GM12878 (cell line): ENCODE measurements around the gene UQCRC1. TPM values are rescaled to one million over a fixed set of nuclear protein-coding genes. Genes with fewer than 3 reads are reported as not detected.
A peak's percentile ranks its signal among the peaks of the same experiment; 100 is the strongest.

Experiments used
- ATAC-seq: fragments of 200-7000 bp; cut with Tn5 transposase; 3 replicates; pipeline ENCODE4 v1.9.1; 2020; ENCODE audit warnings: mild to moderate bottlenecking, moderate library complexity
- BruUV-seq: library from RNA; stranded (reverse); fragments of 400-500 nt; replicated peaks from 2 replicates; lab custom pipeline; 2021; lab: Mats Ljungman, UMichigan
- CTCF ChIA-PET: fragments of 300-600 bp; sonication (Branson Sonifier 250); formaldehyde crosslinking; extraction: SDS; loops from one replicate; lab custom pipeline; 2021; ENCODE audit warnings: inconsistent platforms; lab: Yijun Ruan, JAX
- POLR2A ChIA-PET: fragments of 350-600 bp; formaldehyde crosslinking; extraction: SDS; loops from one replicate; lab custom pipeline; 2021; ENCODE audit warnings: inconsistent platforms; lab: Charles Lee
- RAD21 ChIA-PET: fragments of 300-600 bp; sonication (Branson Sonifier 250); formaldehyde crosslinking; loops from one replicate; lab custom pipeline; 2023; ENCODE audit warnings: antibody characterized with exemption; ENCODE audit not compliant: unreplicated experiment; lab: Charles Lee
- SMC1A ChIA-PET: fragments of 300-600 bp; sonication (Branson Sonifier 250); formaldehyde crosslinking; loops from one replicate; lab custom pipeline; 2023; ENCODE audit not compliant: unreplicated experiment, uncharacterized antibody; lab: Charles Lee
- DNase-seq: peaks from one replicate; pipeline ENCODE4 v3.0.0-alpha.2; 2011; ENCODE audit warnings: low read depth, low spot score
- FAIRE-seq: peaks from 3 replicates; lab custom pipeline; 2011; peaks lifted over from hg19 to GRCh38; lab: Jason Lieb, UNC
- H2AFZ ChIP-seq: 2 replicates; pipeline ENCODE4 v1.6.0; 2011; ENCODE audit warnings: low read depth, low read length, control low read depth; ENCODE audit not compliant: control insufficient read depth
- H3K27ac ChIP-seq: 2 replicates; pipeline ENCODE4 v1.5.1; 2011; ENCODE audit warnings: control low read depth; ENCODE audit not compliant: control insufficient read depth, insufficient read depth
- H3K27me3 ChIP-seq, 2 experiments: replicated peaks in 1 of 2; 2 replicates each; pipeline versions ENCODE4 v1.6.0 to v1.6.1; 2011; ENCODE audit warnings: low read length in 1 of 2; ENCODE audit not compliant: control insufficient read depth in 2 of 2, insufficient read depth in 2 of 2
- H3K36me3 ChIP-seq, 2 experiments: 2 replicates each; pipeline ENCODE4 v1.5.1; 2011; ENCODE audit warnings: low read length in 1 of 2; ENCODE audit not compliant: control insufficient read depth in 2 of 2, insufficient read depth in 2 of 2
- H3K4me1 ChIP-seq: 2 replicates; pipeline ENCODE4 v1.6.1; 2011; ENCODE audit warnings: mild to moderate bottlenecking, low read length, moderate library complexity, mixed read lengths; ENCODE audit not compliant: control insufficient read depth, insufficient read depth
- H3K4me2 ChIP-seq: 2 replicates; pipeline ENCODE4 v1.6.0; 2011; ENCODE audit warnings: control low read depth; ENCODE audit not compliant: control insufficient read depth, insufficient read depth
- H3K4me3 ChIP-seq: fragments of 200-600 bp; sonication (generic); 2 replicates; pipeline ENCODE4 v1.5.1; 2016
- H3K79me2 ChIP-seq: 2 replicates; pipeline ENCODE4 v1.6.0; 2011; ENCODE audit warnings: low read length; ENCODE audit not compliant: control insufficient read depth, insufficient read depth
- H3K9ac ChIP-seq: 2 replicates; pipeline ENCODE4 v1.8.0; 2011; ENCODE audit warnings: low read length, control low read depth, mixed read lengths; ENCODE audit not compliant: control insufficient read depth, insufficient read depth
- H3K9me3 ChIP-seq: replicated peaks from 3 replicates; pipeline ENCODE4 v1.5.1; 2011; ENCODE audit warnings: mild to moderate bottlenecking, low read length; ENCODE audit not compliant: control insufficient read depth, insufficient read depth
- H4K20me1 ChIP-seq: 2 replicates; pipeline ENCODE4 v1.6.0; 2011; ENCODE audit not compliant: control insufficient read depth, insufficient read depth
- CBFB ChIP-seq: IDR thresholded peaks from 2 replicates; pipeline ENCODE4 v1.6.1; 2016; ENCODE audit warnings: antibody characterized with exemption, low read depth
- EZH2 ChIP-seq: IDR thresholded peaks from 2 replicates; pipeline ENCODE4 v1.6.1; 2012; ENCODE audit warnings: low read depth, mild to moderate bottlenecking, control low read depth, inconsistent platforms, low read length, borderline replicate concordance; ENCODE audit not compliant: control insufficient read depth
- GABPA ChIP-seq: IDR thresholded peaks from 2 replicates; pipeline ENCODE4 v1.6.1; 2014; ENCODE audit warnings: antibody characterized with exemption, low read depth, mild to moderate bottlenecking, inconsistent platforms
- HDGF ChIP-seq: fragments of 450-650 bp; IDR thresholded peaks from 2 replicates; pipeline ENCODE4 v1.6.1; 2016; ENCODE audit warnings: antibody characterized with exemption
- IKZF1 ChIP-seq: fragments of 450-650 bp; conservative IDR thresholded peaks from 2 replicates; pipeline ENCODE4 v1.6.1; 2017; ENCODE audit warnings: antibody characterized with exemption, mild to moderate bottlenecking
- JUND ChIP-seq: IDR thresholded peaks from 2 replicates; pipeline ENCODE4 v1.6.1; 2012; ENCODE audit warnings: low read depth, mild to moderate bottlenecking, low read length, improper control_type of control experiment, moderate library complexity
- NR2C1 ChIP-seq: fragments of 450-650 bp; IDR thresholded peaks from 2 replicates; pipeline ENCODE4 v1.6.1; 2017; ENCODE audit warnings: antibody characterized with exemption, mild to moderate bottlenecking, moderate library complexity
- RB1 ChIP-seq: fragments of 450-650 bp; formaldehyde crosslinking; IDR thresholded peaks from 2 replicates; pipeline ENCODE4 v1.6.1; 2017; ENCODE audit warnings: mild to moderate bottlenecking, borderline replicate concordance
- ZBED1 ChIP-seq: IDR thresholded peaks from 2 replicates; pipeline ENCODE4 v1.6.1; 2016; ENCODE audit warnings: borderline replicate concordance
- WGBS: methylation state at CpG from one replicate; pipeline ENCODE4 v1.1.6; 2016; ENCODE audit warnings: low lambda C conversion rate; ENCODE audit not compliant: insufficient replicate concordance, insufficient coverage; ENCODE audit errors: missing lambda C conversion rate; 5-methylcytosine and 5-hydroxymethylcytosine counted together
- in situ Hi-C: fragments of 300-500 bp; cut with MboI; formaldehyde crosslinking; loops from 9 replicates; pipeline ENCODE4 v1.14.3; 2018; ENCODE audit warnings: mixed read lengths
- intact Hi-C: fragments of 100-400 bp; cut with micrococcal nuclease; formaldehyde crosslinking; loops from one replicate; pipeline ENCODE4 v1.14.2; 2022; ENCODE audit not compliant: unreplicated experiment
- polyA plus RNA-seq, 11 experiments: library from polyadenylated mRNA; depleted of rRNA in 4 of 11; unstranded in 6 of 11; stranded (reverse) in 5 of 11; fragments of >200 nt; fragmentation: Nextera tagmentation in 4 of 11; fragmentation: Illumina TruSeq in 1 of 11; extraction: Ambion mirVana in 4 of 11; extraction: Trizol in 1 of 11; gene quantifications; 1 replicate in 1 of 11; 2 replicates in 10 of 11; pipeline versions ENCODE4 v1.2.1 to v1.2.3, GENCODE V29; 2011 to 2016; ENCODE audit warnings: inconsistent platforms in 2 of 11, missing spikeins in 2 of 11, low read depth in 1 of 11
- total RNA-seq, 4 experiments: library from RNA; depleted of rRNA in 3 of 4; stranded (reverse); fragments of >200 nt in 3 of 4; fragmentation: Illumina TruSeq in 1 of 4; extraction: Trizol in 1 of 4; gene quantifications; 2 replicates each; pipeline versions ENCODE4 v1.2.1 to v1.2.3, GENCODE V29; 2013 to 2021

Gene UQCRC1
- total and polyA plus RNA-seq, 10 of the 15 experiments (the other 5 are each of a cell fraction or from before 2014, with no cell fraction given) = 116 to 426 (median 228) TPM

DNA sequence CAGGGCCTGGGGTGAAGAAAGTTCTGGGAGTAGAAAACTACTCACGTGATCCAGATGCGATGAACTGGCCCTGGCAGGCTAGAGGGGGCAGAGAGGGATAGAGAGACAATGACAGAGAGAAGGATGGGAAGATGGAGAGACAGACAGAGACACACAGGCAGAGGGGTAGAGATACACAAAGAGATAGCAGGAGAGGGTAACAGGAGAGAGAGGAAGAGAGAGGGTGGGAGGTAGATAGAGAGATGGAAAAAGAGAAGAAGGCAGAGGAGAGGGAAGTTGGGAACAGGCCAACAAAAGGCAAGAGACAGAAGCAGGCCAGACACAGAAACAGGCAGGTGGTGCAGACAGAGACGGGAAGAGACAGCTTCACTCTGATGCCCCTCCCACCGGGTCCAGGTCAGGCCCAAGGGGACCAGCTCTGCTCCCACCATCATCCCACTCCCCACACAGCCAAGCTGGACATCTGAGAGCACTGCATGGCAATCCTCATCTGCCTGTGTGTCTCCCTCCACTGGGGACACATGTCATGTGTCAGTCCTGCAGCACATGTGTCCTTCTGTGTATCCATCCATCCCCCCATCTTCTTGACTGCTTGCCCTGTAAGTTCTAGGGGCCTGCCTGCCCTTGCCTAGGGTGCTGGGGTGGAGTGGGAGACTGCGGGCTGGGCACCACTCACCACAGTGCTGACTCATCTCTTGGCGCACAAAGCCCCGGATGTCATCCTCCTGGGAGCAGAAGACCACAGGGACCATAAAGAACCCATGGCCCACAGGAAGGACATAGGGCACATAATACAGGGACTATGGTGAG lies 43.6 kb downstream of the UQCRC1 start:
- H3K9me3 ChIP-seq = no peaks in the 10 kb centered on the region
- no TSS peak for BruUV-seq
- no peaks in the 10 kb centered on the region for H3K27me3 ChIP-seq
- DNase-seq (no peak), FAIRE-seq (no peak), ATAC-seq (no peak; the same call in 1 of the 3 replicates)
- peaks cover 6% of the 10 kb centered on the region for H3K4me1 ChIP-seq
- H3K9ac ChIP-seq = no peak overlapping the region
- no peak overlapping the region for H3K4me3 ChIP-seq
- ChIA-PET RAD21 (no interaction called here), CTCF (interaction anchor here (1.6 kb wide), 1 partner anchor 8 kb away, joined by 4 read pairs; no protein-coding TSS in a partner anchor), SMC1A (no interaction called here), POLR2A (interaction anchor here (0.5 kb wide), 1 partner anchor 689 kb away, joined by 3 read pairs; no protein-coding TSS in a partner anchor)
- no peaks in the 10 kb centered on the region for H3K79me2 ChIP-seq
- no peak for TF ChIP-seq CBFB
- TF ChIP-seq NR2C1 = no peak
- no peak for TF ChIP-seq IKZF1
- TF ChIP-seq RB1 = no peak
- TF ChIP-seq EZH2 = no peak
- TF ChIP-seq HDGF = 0 out of 2 replicates have a peak, but pooled peaks have one; percentile 25
- TF ChIP-seq JUND = no peak
- TF ChIP-seq ZBED1 = no peak
- TF ChIP-seq GABPA = no peak
- H3K36me3 ChIP-seq = no peaks in the 10 kb centered on the region
- no peak overlapping the region for H2AFZ ChIP-seq
- no peaks in the 10 kb centered on the region for H4K20me1 ChIP-seq
- no peak overlapping the region for H3K4me2 ChIP-seq
- 33% methylated on average over 7 of the region's 7 CpGs for WGBS
- intact Hi-C loops = no loop called here
- H3K27ac ChIP-seq = no peak overlapping the region
- in situ Hi-C loops = no loop called here
